Natural killer cell (primary cell): ENCODE data around the gene RAPGEF3. TPM values are rescaled to one million over a fixed set of nuclear protein-coding genes. Genes with fewer than 3 reads are reported as not detected.

Source experiments
- ATAC-seq, 3 donors: fragments of 150-1000 bp in 2 of 3; fragments of 200-7000 bp in 1 of 3; cut with Tn5 transposase; 1 replicate in 1 of 3; 2 replicates in 2 of 3; pipeline ENCODE4 v1.10.0; 2021; ENCODE audit warnings: mild to moderate bottlenecking in 2 of 3, moderate library complexity in 2 of 3
- DNase-seq, 2 donors: peaks; one replicate each; pipeline versions ENCODE4 v3.0.0 to v3.0.0-alpha.2; 2013 to 2021; ENCODE audit warnings: mixed read lengths in 1 of 2
- H3K27ac ChIP-seq: one replicate; pipeline ENCODE4 v1.5.1; 2013; ENCODE audit warnings: mild to moderate bottlenecking, low read length
- H3K27me3 ChIP-seq: one replicate; pipeline ENCODE4 v1.6.1; 2013; ENCODE audit warnings: low read length; ENCODE audit not compliant: control insufficient read depth, insufficient read depth
- H3K36me3 ChIP-seq: one replicate; pipeline ENCODE4 v1.6.1; 2013; ENCODE audit warnings: low read length; ENCODE audit not compliant: control insufficient read depth, insufficient read depth
- H3K4me1 ChIP-seq: one replicate; pipeline ENCODE4 v1.6.1; 2013; ENCODE audit warnings: low read length; ENCODE audit not compliant: control insufficient read depth, insufficient read depth
- H3K4me3 ChIP-seq: one replicate; pipeline ENCODE4 v1.5.1; 2013; ENCODE audit warnings: low read length
- H3K9me3 ChIP-seq: one replicate; pipeline ENCODE4 v1.6.1; 2013; ENCODE audit warnings: low read length; ENCODE audit not compliant: control insufficient read depth, insufficient read depth
- H3K27ac Mint-ChIP-seq, 2 donors: one replicate each; pipeline ENCODE4 v1.8.0; 2022; ENCODE audit warnings: mild to moderate bottlenecking in 2 of 2, mixed read lengths in 2 of 2, moderate library complexity in 1 of 2
- H3K27me3 Mint-ChIP-seq, 2 donors: one replicate each; pipeline ENCODE4 v1.8.0; 2022; ENCODE audit warnings: low read depth in 2 of 2, mixed read lengths in 2 of 2
- H3K36me3 Mint-ChIP-seq: one replicate; pipeline ENCODE4 v1.8.0; 2022; ENCODE audit warnings: mixed read lengths
- H3K4me1 Mint-ChIP-seq, 2 donors: one replicate each; pipeline ENCODE4 v1.8.0; 2022; ENCODE audit warnings: mixed read lengths in 2 of 2
- H3K4me3 Mint-ChIP-seq: one replicate; pipeline ENCODE4 v1.8.0; 2022; ENCODE audit warnings: mild to moderate bottlenecking, moderate library complexity, mixed read lengths
- H3K9me3 Mint-ChIP-seq, 2 donors: one replicate each; pipeline ENCODE4 v1.8.0; 2022; ENCODE audit warnings: mixed read lengths in 2 of 2
- WGBS: methylation state at CpG from one replicate; pipeline ENCODE4 v1.1.7; 2013; ENCODE audit warnings: missing lambda C conversion rate; ENCODE audit not compliant: insufficient coverage; 5-methylcytosine and 5-hydroxymethylcytosine counted together
- intact Hi-C: fragments of 100-400 bp; cut with micrococcal nuclease; formaldehyde crosslinking; loops from one replicate; pipeline ENCODE4 v1.14.2; 2022
- total RNA-seq, 4 donors: library from RNA; stranded (reverse); fragments of 120-200 nt in 1 of 4; gene quantifications; one replicate each; pipeline versions ENCODE4 v1.2.3 to v1.2.4, GENCODE V29; 2013 to 2022
- TF ChIP-seq, protein P1 (sequence below): fragments of 200-600 bp; IDR thresholded peaks from one replicate; pipeline ENCODE4 v1.8.0; 2022; ENCODE audit warnings: antibody characterized with exemption

The RAPGEF3 gene
- total RNA-seq, 3 donors from 2014 or later (not counting 1 experiment from before 2014, with no cell fraction given): 0.23 to 0.73 (median 0.49) TPM

DNA sequence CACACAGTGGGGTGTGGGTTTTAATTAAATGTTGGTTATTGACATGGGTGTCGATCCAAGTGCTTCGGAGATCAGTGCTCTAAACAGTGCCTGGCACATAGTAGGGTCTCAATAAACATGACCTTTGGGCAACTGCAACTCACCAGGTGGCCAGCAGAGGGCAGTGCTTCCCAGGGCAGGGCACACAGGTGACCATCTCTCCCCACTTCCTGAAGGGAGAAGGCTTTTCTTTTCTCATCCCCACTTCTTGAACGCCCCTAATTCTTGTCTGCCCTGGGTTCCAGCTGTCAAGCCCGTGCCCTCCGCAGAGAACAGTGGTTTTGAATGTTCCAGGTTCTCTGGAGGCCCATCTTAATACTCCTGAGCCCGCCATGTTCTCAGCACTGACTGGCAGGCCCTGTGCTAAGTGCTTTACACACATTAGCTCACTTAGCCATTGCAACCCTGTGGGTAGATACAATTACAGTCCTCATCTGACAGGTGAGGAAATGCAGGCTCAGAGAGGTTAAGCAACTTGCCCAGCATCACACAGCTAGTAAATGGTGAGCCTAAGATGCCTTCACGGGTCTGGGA, 16.3 kb downstream of the RAPGEF3 start:
- 71% methylated on average over 7 of the region's 7 CpGs for WGBS
- intact Hi-C loops: loop anchor here (1.0 to 2.0 kb wide), 3 partner anchors 16 to 95 kb away; partner anchors contain the start of gene RAPGEF3
- no peaks in the 10 kb centered on the region for H3K36me3 Mint-ChIP-seq
- Histone ChIP-seq H3K4me3 (no peak overlapping the region), H3K36me3 (no peaks in the 10 kb centered on the region), H3K9me3 (no peaks in the 10 kb centered on the region), H3K27me3 (peaks cover 6% of the 10 kb centered on the region), H3K27ac (no peak overlapping the region), H3K4me1 (peaks cover 41% of the 10 kb centered on the region)
- ATAC-seq: peak; percentile 56 to 64 (median 57)
- TF ChIP-seq, protein P1, sequence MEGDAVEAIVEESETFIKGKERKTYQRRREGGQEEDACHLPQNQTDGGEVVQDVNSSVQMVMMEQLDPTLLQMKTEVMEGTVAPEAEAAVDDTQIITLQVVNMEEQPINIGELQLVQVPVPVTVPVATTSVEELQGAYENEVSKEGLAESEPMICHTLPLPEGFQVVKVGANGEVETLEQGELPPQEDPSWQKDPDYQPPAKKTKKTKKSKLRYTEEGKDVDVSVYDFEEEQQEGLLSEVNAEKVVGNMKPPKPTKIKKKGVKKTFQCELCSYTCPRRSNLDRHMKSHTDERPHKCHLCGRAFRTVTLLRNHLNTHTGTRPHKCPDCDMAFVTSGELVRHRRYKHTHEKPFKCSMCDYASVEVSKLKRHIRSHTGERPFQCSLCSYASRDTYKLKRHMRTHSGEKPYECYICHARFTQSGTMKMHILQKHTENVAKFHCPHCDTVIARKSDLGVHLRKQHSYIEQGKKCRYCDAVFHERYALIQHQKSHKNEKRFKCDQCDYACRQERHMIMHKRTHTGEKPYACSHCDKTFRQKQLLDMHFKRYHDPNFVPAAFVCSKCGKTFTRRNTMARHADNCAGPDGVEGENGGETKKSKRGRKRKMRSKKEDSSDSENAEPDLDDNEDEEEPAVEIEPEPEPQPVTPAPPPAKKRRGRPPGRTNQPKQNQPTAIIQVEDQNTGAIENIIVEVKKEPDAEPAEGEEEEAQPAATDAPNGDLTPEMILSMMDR: peak; percentile 98
- DNase-seq: peak; percentile 69 to 82
- H3K9me3 Mint-ChIP-seq: no peaks in the 10 kb centered on the region
- no peak overlapping the region for H3K4me3 Mint-ChIP-seq
- peaks cover 17 to 38% of the 10 kb centered on the region in 2 donors for H3K4me1 Mint-ChIP-seq
- H3K27ac Mint-ChIP-seq: no peak overlapping the region
- H3K27me3 Mint-ChIP-seq: peaks cover 18 to 19% of the 10 kb centered on the region in 2 donors

DNA sequence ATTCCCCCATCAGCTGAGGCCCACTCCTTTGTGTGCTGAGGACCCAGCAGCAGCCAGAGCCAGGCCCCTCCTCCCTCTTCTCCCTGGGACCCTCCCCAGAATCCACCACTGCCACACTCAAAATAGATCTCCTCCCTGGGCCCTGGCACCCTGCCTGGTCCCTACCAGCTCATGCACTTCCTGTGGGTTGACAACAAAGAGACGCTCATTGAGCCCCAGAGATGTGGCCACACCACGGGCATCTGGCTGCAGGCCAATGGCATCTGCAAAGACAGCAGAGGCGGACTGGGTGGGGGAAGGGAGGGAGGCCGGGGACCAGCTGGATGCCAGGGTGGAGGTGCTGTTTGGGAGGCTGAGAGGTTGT, 17.4 kb downstream of the RAPGEF3 start:
- H3K4me1 Mint-ChIP-seq: peaks cover 17 to 38% of the 10 kb centered on the region in 2 donors
- peak; percentile 51 to 84 for DNase-seq
- intact Hi-C loops: no loop called here

DNA sequence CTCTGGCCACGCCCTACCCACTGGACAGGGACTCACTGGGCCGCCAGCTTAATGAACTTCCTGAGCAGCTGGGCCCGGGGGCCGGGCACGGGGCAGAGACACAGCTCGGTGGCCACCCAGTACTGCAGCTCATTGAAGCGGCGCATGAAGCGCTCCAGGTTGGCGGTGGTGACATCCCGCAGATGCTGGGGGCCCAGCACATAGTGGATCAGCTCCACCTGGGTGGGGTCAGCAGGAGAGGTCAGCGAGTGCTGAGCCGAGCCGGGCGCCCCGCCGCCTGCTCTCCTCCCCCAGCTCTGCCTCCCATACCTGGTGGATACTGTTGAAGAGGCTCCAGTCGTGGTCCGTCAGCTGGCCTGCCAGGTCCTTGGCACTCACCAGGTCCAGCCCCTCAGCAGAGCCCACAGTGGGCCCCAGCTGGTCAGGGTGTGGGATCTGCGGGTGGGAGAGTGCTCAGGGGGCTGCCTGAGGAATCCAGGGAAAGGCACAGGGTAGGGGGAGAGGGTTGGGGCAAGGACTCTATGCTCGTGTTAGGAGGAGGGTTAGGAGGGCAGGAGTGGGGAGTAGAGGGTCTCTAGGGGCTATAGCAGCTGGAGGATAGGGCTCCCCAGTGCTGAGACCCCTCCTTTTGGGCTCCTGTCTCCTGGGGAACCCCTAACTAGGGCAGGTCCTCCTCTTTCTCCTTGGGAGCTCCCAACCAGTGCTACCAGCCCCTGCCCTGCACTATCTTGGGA, 17.9 kb downstream of the RAPGEF3 start:
- H3K4me3 Mint-ChIP-seq: peak overlapping the region; percentile 49
- 43% methylated on average over 21 of the region's 21 CpGs for WGBS
- ATAC-seq (peak in 2 of 3 donors; percentile 21 to 29), DNase-seq (peak in 1 of 2 donors; percentile 25)
- peaks cover 17 to 38% of the 10 kb centered on the region in 2 donors for H3K4me1 Mint-ChIP-seq
- H3K27ac Mint-ChIP-seq: peak overlapping the region in 1 of 2 donors; percentile 54
- Histone ChIP-seq H3K4me3 (peak overlapping the region; percentile 5), H3K27me3 (peaks cover 6% of the 10 kb centered on the region), H3K4me1 (peaks cover 33% of the 10 kb centered on the region), H3K9me3 (no peaks in the 10 kb centered on the region), H3K27ac (peak overlapping the region; percentile 51), H3K36me3 (no peaks in the 10 kb centered on the region)
- intact Hi-C loops: no loop called here
- peaks cover 18 to 19% of the 10 kb centered on the region in 2 donors for H3K27me3 Mint-ChIP-seq
- no peaks in the 10 kb centered on the region for H3K36me3 Mint-ChIP-seq
- TF ChIP-seq, protein P1: no peak
- H3K9me3 Mint-ChIP-seq: no peaks in the 10 kb centered on the region

More for the DNA sequence above, 17.4 kb downstream of the RAPGEF3 start:
- Histone ChIP-seq H3K27ac (no peak overlapping the region), H3K36me3 (no peaks in the 10 kb centered on the region), H3K9me3 (no peaks in the 10 kb centered on the region), H3K27me3 (peaks cover 6% of the 10 kb centered on the region), H3K4me3 (peak overlapping the region; percentile 5), H3K4me1 (peaks cover 34% of the 10 kb centered on the region)
- Mint-ChIP-seq H3K36me3 (no peaks in the 10 kb centered on the region), H3K4me3 (peak overlapping the region; percentile 49), H3K27ac (peak overlapping the region in 1 of 2 donors; percentile 54), H3K27me3 (peaks cover 18 to 19% of the 10 kb centered on the region in 2 donors), H3K9me3 (no peaks in the 10 kb centered on the region)
- peak; percentile 47 to 76 (median 71) for ATAC-seq
- 1% methylated on average over 4 of the region's 4 CpGs for WGBS
- TF ChIP-seq, protein P1: no peak
